Stimulated activated CD8-positive, alpha-beta memory T cell treated with anti-CD3 and anti-CD28 coated beads, Interleukin-15, amount 100 ng/mL, for 24 hours (primary cell): Measurements from ENCODE around the gene PADI2.
"Not testable (repeated sequence)": the region's sequence is repeated elsewhere in the genome, so short reads cannot be mapped to it uniquely, and the experiment has no call there.

Source experiments
- DNase-seq: peaks from one replicate; pipeline ENCODE4 v3.0.0-alpha.2; 2020; ENCODE audit warnings: low read depth

The PADI2 gene

GRCh38 chr1:17081439-17081838 is 37.8 kb downstream of the PADI2 start:
- DNase-seq, result no peak

- no peak for DNase-seq
Measured at GRCh38 chr1:17080880-17081279, 38.4 kb downstream of the PADI2 start.

- no peak for DNase-seq
Measured at GRCh38 chr1:17080085-17080759, 39.0 kb downstream of the PADI2 start.

GRCh38 chr1:17078991-17079868 is 40.0 kb downstream of the PADI2 start:
- no peak for DNase-seq

GRCh38 chr1:17075470-17076255 is 43.6 kb downstream of the PADI2 start:
- DNase-seq, result no peak

- DNase-seq, result no peak
Measured at GRCh38 chr1:17071794-17072193, 47.5 kb downstream of the PADI2 start.

- no peak for DNase-seq
Measured at GRCh38 chr1:17070163-17070525, 49.1 kb downstream of the PADI2 start.

- DNase-seq, result no peak
Measured at GRCh38 chr1:17069452-17070162, 49.6 kb downstream of the PADI2 start.

GRCh38 chr1:17068789-17069188 is 50.5 kb downstream of the PADI2 start:
- no peak for DNase-seq

- no peak for DNase-seq
Measured at GRCh38 chr1:17067465-17068240, 51.6 kb downstream of the PADI2 start.

GRCh38 chr1:17067069-17067426 is 52.2 kb downstream of the PADI2 start:
- no peak for DNase-seq

- no peak for DNase-seq
Measured at GRCh38 chr1:17066361-17067068, 52.7 kb downstream of the PADI2 start.

GRCh38 chr1:17065666-17066065 is 53.6 kb downstream of the PADI2 start:
- no peak for DNase-seq

GRCh38 chr1:17062751-17063150 is 56.5 kb downstream of the PADI2 start:
- DNase-seq, result not testable (repeated sequence)

- DNase-seq, result no peak
Measured at GRCh38 chr1:17061892-17062291, 57.4 kb downstream of the PADI2 start.

GRCh38 chr1:17061486-17061885 is 57.8 kb downstream of the PADI2 start:
- DNase-seq, result no peak

GRCh38 chr1:17060306-17060749 is 58.9 kb downstream of the PADI2 start:
- no peak for DNase-seq

GRCh38 chr1:17059391-17060305 is 59.6 kb downstream of the PADI2 start:
- no peak for DNase-seq

- no peak for DNase-seq
Measured at GRCh38 chr1:17056551-17056950, 62.7 kb downstream of the PADI2 start.

GRCh38 chr1:17055801-17056200 is 63.5 kb downstream of the PADI2 start:
- no peak for DNase-seq
